ENCODE results near the gene SH3TC2. TPM values are rescaled to one million over a fixed set of nuclear protein-coding genes. Genes with fewer than 3 reads are reported as not detected.

Gene SH3TC2
- total and polyA plus RNA-seq, 10 of the 15 experiments (the other 5 are each of a cell fraction or from before 2014, with no cell fraction given): not detected

- no TSS peak for BruUV-seq (replicated peaks)
Measured at GRCh38 chr5:149036970-149037369, 25.9 kb downstream of the SH3TC2 start.

GRCh38 chr5:149036168-149036567, 26.7 kb downstream of the SH3TC2 start:
- Histone ChIP-seq H3K79me2 (ENCODE audit: control insufficient read depth, insufficient read depth, low read length) (no peaks in the 10 kb centered on the region), H3K27ac (ENCODE audit: control insufficient read depth, insufficient read depth) (no peak overlapping the region), H2AFZ (ENCODE audit: control insufficient read depth, low read depth, low read length) (no peak overlapping the region), H3K36me3 (ENCODE audit: control insufficient read depth in 2 of 2, insufficient read depth in 2 of 2, low read length in 1 of 2) (no peaks in the 10 kb centered on the region), H4K20me1 (ENCODE audit: control insufficient read depth, insufficient read depth) (no peaks in the 10 kb centered on the region), H3K9me3 (replicated peaks; ENCODE audit: control insufficient read depth, insufficient read depth, low read length) (no peaks in the 10 kb centered on the region), H3K4me3 (no peak overlapping the region), H3K27me3 (replicated peaks in 1 of 2; ENCODE audit: control insufficient read depth in 2 of 2, insufficient read depth in 2 of 2, low read length in 1 of 2) (no peaks in the 10 kb centered on the region), H3K9ac (ENCODE audit: control insufficient read depth, insufficient read depth, low read length) (no peak overlapping the region), H3K4me2 (ENCODE audit: control insufficient read depth, insufficient read depth) (no peak overlapping the region), H3K4me1 (ENCODE audit: control insufficient read depth, insufficient read depth, low read length) (no peaks in the 10 kb centered on the region)
- ChIA-PET RAD21 (ENCODE audit: unreplicated experiment) (interaction anchor here (0.6 to 3.9 kb wide), 8 partner anchors 79 to 302 kb away, joined by 3 to 91 read pairs (median 8); no protein-coding TSS in a partner anchor), CTCF (interaction anchor here (0.7 to 9.9 kb wide), 15 partner anchors 10 to 593 kb away, joined by 3 to 335 read pairs (median 5); no protein-coding TSS in a partner anchor), POLR2A (interaction anchor here (0.8 kb wide), 1 partner anchor 304 kb away, joined by 3 read pairs; no protein-coding TSS in a partner anchor), SMC1A (ENCODE audit: uncharacterized antibody, unreplicated experiment) (interaction anchor here (0.9 to 8.6 kb wide), 8 partner anchors 18 to 303 kb away, joined by 3 to 101 read pairs (median 6); no protein-coding TSS in a partner anchor)
- ATAC-seq (no peak), FAIRE-seq (no peak), DNase-seq (ENCODE audit: low read depth, low spot score) (no peak)
- WGBS (ENCODE audit: insufficient coverage, insufficient replicate concordance, low lambda C conversion rate, missing lambda C conversion rate): 0% methylated on average over 3 of the region's 3 CpGs
- in situ Hi-C loops (cut with MboI): loop anchor here (5.0 to 25.0 kb wide), 3 partner anchors 299 to 849 kb away; no protein-coding TSS in a partner anchor
- intact Hi-C loops (cut with micrococcal nuclease; ENCODE audit: unreplicated experiment): loop anchor here (5.0 to 10.0 kb wide), 4 partner anchors 81 to 851 kb away; no protein-coding TSS in a partner anchor
- BruUV-seq (replicated peaks): no TSS peak
- TF ChIP-seq PML (IDR thresholded peaks at IDR 0.05; ENCODE audit: low read length): no peak
- TF ChIP-seq CHD1 (IDR thresholded peaks at IDR 0.05; ENCODE audit: low read depth, low read length): no peak
- TF ChIP-seq ZBTB33 (IDR thresholded peaks at IDR 0.05): no peak
- TF ChIP-seq ZNF217 (IDR thresholded peaks at IDR 0.05): no peak
- TF ChIP-seq IRF3 (IDR thresholded peaks at IDR 0.05): no peak
- TF ChIP-seq E2F4 (IDR thresholded peaks at IDR 0.05; ENCODE audit: low read depth, low read length): no peak
- TF ChIP-seq ATF3 (IDR thresholded peaks at IDR 0.05; ENCODE audit: borderline replicate concordance, extremely low read depth, low read depth, low read length): no peak
- TF ChIP-seq ZNF384 (IDR thresholded peaks at IDR 0.05; ENCODE audit: borderline replicate concordance, low read depth, low read length): no peak
- no peak for TF ChIP-seq FOXM1 (IDR thresholded peaks at IDR 0.05; ENCODE audit: low read depth, low read length)

More at GRCh38 chr5:149036970-149037369, 25.9 kb downstream of the SH3TC2 start:
- no peak for FAIRE-seq
- Histone ChIP-seq H3K4me1 (ENCODE audit: control insufficient read depth, insufficient read depth, low read length) (no peaks in the 10 kb centered on the region), H3K4me2 (ENCODE audit: control insufficient read depth, insufficient read depth) (no peak overlapping the region), H3K79me2 (ENCODE audit: control insufficient read depth, insufficient read depth, low read length) (no peaks in the 10 kb centered on the region), H3K9me3 (replicated peaks; ENCODE audit: control insufficient read depth, insufficient read depth, low read length) (no peaks in the 10 kb centered on the region), H3K4me3 (no peak overlapping the region), H3K27me3 (replicated peaks in 1 of 2; ENCODE audit: control insufficient read depth in 2 of 2, insufficient read depth in 2 of 2, low read length in 1 of 2) (no peaks in the 10 kb centered on the region), H4K20me1 (ENCODE audit: control insufficient read depth, insufficient read depth) (no peaks in the 10 kb centered on the region), H3K36me3 (ENCODE audit: control insufficient read depth in 2 of 2, insufficient read depth in 2 of 2, low read length in 1 of 2) (no peaks in the 10 kb centered on the region), H2AFZ (ENCODE audit: control insufficient read depth, low read depth, low read length) (no peak overlapping the region), H3K27ac (ENCODE audit: control insufficient read depth, insufficient read depth) (no peak overlapping the region), H3K9ac (ENCODE audit: control insufficient read depth, insufficient read depth, low read length) (no peak overlapping the region)
- ChIA-PET SMC1A (ENCODE audit: uncharacterized antibody, unreplicated experiment) (interaction anchor here (0.6 to 8.6 kb wide), 7 partner anchors 19 to 304 kb away, joined by 3 to 101 read pairs (median 5); no protein-coding TSS in a partner anchor), POLR2A (interaction anchor here (0.6 to 0.8 kb wide), 2 partner anchors 305 to 530 kb away, joined by 3 read pairs; no protein-coding TSS in a partner anchor), CTCF (interaction anchor here (0.6 to 9.9 kb wide), 10 partner anchors 11 to 310 kb away, joined by 3 to 335 read pairs (median 4); no protein-coding TSS in a partner anchor), RAD21 (ENCODE audit: unreplicated experiment) (interaction anchor here (0.6 to 3.9 kb wide), 4 partner anchors 78 to 303 kb away, joined by 3 to 91 read pairs (median 23); no protein-coding TSS in a partner anchor)
- in situ Hi-C loops (cut with MboI) (loop anchor here (5.0 to 25.0 kb wide), 3 partner anchors 300 to 850 kb away; no protein-coding TSS in a partner anchor), intact Hi-C loops (cut with micrococcal nuclease; ENCODE audit: unreplicated experiment) (loop anchor here (5.0 to 10.0 kb wide), 4 partner anchors 80 to 852 kb away; no protein-coding TSS in a partner anchor)
- no peak for ATAC-seq
- 0% methylated on average over 2 of the region's 2 CpGs for WGBS (ENCODE audit: insufficient coverage, insufficient replicate concordance, low lambda C conversion rate, missing lambda C conversion rate)
- no peak for DNase-seq (ENCODE audit: low read depth, low spot score)
- TF ChIP-seq RAD21 (IDR thresholded peaks at IDR 0.05; ENCODE audit: insufficient read depth, low read depth, low read length): no peak

All from GM12878 (cell line).